HG02938 (cell line): ENCODE data around the gene APBA2.

Experiments used
- ATAC-seq: cut with Tn5 transposase; IDR thresholded peaks from one replicate; pipeline ENCODE4 v1.9.1; 2021; ENCODE audit warnings: mild to moderate bottlenecking, moderate library complexity; ENCODE audit not compliant: unreplicated experiment

Gene APBA2

DNA sequence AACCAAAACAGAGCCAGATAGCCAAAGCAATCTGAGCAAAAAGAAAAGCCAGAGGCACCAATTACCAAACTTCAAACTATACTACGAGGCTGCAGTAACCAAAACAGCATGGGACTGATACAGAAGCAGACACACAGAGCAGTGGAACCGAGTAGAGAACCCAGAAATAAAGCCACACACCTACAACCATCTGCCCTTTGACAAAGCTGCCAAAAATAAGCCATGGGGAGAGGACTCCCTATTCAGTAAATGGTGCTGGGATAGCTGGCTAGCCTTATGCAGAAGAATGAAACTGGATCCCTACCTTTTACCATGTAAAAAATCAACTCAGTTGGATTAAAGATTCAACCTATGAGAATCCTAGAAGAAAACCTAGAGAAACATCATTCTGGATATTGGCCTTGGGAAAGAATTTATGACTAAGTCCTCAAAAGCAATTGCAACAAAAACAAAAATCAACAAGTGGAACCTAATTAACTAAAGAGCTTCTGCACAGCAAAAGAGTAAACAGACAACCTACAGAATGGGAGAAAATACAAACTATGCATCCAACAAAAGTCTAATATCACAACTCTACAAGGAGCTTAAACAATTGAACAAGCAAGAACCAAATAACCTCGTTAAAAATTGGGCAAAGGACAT lies 95.1 kb downstream of the APBA2 start:
- ATAC-seq = no peak

DNA sequence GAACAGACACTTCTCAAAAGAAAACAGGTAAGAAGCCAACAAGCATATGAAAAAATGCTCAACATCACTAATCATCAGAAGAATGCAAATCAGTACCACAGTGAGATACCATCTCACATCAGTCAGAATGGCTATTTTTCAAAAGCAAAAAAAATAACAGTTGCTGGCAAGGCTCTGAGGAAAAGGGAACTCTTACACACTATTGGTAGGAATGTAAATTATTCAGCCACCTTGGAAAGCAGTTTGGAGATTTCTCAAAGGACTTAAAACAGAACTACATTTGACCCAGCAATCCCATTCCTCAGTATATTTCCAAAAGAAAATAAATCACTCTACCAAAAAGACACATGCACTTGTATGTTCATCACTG lies 95.6 kb downstream of the APBA2 start:
- no peak for ATAC-seq

GRCh38 chr15:28981921-28982320 lies 96.1 kb downstream of the APBA2 start:
- ATAC-seq = no peak

DNA sequence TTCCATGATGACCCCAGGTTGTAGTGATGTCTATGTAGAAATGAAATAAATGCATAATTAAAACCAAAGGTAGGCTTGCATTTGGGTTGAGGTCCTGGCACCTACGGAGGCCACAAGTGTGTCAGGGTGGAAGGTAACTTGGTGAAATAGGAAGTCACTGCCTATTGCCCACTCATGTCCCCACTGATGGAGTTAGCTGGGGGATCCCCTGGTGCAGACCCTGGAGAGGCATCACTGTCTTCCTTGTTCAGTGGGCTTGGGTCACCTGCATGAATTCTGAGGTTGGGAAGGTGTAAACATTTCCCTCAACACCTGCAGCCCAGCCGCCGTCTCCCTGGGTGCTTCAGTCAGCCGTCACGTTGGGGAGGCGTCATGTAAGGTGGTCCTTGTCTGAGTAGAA lies 97.1 kb downstream of the APBA2 start:
- ATAC-seq = no peak

- ATAC-seq = no peak
Observed at GRCh38 chr15:28983432-28984311, 97.9 kb downstream of the APBA2 start.

GRCh38 chr15:28984421-28985315 lies 98.9 kb downstream of the APBA2 start:
- ATAC-seq = no peak

GRCh38 chr15:28985316-28985645 lies 99.5 kb downstream of the APBA2 start:
- ATAC-seq = no peak

GRCh38 chr15:28985691-28986090 lies 99.9 kb downstream of the APBA2 start:
- no peak for ATAC-seq

GRCh38 chr15:28986108-28986507 lies 100.3 kb downstream of the APBA2 start:
- ATAC-seq = no peak

DNA sequence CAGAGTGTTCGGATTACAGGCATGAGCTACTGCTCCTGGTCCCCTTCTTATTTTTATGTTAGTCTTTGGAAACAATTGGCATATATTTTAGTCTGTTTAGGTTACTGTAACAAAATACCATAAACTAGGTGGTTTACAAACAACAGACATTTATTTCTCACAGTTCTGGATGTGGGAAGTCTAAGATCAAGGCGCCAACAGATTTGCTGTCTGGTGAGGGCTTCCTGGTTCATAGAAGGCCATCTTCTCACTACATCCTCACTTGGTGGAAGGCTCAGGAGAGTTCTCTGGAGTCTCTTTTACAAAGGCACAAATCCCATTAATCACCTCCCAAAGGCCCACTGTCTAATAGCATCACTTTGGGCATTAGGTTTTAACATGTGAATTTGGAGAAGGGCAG lies 101.0 kb downstream of the APBA2 start:
- ATAC-seq = no peak

DNA sequence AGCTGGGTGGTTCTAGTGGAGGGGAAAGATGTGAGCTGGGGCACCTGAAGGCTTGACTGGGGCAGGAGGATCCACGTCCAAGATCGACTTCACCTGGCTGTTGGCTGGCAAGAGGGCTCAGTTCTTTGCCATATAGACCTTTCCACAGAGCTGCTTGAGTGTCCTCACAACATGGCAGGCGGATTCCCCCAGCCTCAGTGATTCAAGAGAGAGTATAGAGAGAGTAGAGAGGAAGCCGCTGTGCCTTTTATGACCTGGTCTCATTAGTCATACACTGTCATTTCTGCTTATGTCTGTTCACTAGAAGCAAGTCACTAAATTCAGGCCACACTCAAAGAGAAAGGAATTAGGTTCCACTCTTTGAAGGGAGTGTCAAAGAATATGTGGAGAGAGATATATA lies 101.6 kb downstream of the APBA2 start:
- ATAC-seq = no peak

DNA sequence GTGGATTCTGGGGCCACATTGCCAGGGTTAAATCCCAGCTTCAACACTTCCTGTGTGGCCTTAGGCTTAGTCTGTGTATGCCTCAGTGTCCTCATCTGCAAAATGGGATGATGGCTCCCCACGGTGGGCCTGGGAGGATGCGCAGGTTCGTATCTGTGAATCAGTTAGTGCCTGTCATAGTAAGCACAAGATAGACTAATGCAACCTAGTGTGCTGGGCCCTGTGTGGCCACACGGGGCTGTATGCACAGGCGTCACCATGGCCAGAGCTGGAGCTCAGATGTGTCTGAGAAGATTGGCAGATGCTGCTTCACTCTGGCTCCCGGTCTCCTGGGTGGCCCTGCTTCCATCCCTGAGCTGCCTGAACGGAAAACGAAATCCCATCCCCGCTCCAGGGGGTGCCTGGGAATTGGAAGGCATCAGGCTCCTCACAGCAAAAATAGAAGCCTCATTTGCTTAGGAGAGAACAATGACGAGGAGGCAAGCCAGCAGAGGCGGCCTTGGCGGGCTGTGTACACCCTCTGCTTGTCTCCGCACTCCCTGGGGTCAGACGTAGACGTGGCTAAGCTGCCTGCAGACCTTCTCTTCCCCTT lies 103.6 kb downstream of the APBA2 start:
- ATAC-seq = no peak

GRCh38 chr15:28989896-28990295 lies 104.1 kb downstream of the APBA2 start:
- ATAC-seq = no peak

DNA sequence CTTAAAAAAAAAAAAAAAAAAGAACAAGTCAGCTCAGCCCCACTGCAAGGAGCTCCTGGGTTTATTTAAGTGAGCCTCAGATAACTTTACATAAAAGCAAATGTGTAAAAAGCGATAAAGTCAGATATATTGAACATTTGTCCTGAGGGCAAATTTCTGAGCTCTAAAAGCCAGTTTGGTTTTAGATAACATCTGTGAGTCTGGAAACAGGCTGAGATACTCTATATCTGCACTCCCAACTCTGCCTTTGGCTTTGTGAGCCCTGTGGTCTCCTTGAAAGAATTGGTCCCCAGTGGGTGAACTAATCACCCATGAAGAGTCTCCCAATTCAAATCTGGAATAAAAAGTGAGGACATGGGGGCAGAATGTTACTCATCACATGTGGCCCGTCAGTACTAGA lies 104.6 kb downstream of the APBA2 start:
- no peak for ATAC-seq

GRCh38 chr15:28991236-28992171 lies 105.7 kb downstream of the APBA2 start:
- no peak for ATAC-seq

DNA sequence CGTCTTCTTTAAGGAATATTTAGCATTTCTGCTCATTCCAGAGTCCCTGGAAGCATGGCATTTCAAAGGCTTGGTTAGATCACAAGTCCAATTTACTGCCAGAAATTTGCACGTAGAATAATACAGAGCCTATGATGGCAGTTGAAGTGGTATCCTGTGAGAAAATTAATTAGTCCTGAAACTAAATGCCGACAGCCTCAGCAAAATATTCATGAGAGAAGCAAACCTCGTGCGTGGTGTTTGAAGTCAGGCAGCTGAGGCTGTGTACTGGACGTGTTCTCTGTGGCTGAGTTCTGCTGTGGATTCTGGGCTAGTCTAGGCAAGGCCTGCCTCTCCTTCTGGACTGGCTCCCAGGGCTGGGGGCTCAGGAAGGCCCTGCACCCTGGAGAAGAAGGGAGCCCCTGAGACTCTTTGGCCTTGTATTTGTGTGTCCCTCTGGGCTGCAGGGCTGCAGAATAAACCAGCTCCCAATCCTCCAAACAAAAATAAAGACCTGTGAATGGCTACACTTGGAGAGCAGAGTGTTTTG lies 106.6 kb downstream of the APBA2 start:
- ATAC-seq = no peak

DNA sequence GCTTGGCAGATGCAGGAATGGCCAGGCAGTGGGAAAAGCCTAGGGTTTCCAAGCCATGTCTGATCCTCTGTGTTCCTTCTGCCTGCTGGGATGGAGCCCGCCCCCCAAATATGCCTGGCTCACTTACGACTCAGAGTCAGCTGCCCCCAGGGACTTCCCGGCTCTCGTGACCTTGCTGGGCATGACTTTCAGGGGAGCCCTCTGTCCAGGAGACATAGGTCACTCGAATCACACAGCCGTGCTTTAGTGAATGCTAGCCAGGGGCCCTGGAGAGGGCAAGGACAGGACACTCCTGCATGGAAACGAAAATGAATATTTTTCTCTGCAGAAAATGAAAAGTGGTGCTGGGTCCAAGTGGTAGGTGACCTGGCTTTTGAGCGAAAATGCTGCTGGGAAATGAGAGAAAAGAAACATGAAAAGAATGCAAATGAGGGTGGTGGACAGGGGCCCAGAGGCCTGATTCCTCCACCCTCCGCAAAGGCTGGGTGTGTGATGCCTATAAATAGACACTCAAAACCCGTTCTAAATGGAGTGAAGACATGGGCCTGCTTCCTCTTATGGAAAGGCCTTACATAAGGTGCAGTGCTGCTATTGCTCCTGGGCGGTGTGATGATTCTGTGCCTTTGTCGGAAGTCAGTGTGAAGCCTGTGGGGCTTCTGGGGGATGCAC lies 107.4 kb downstream of the APBA2 start:
- no peak for ATAC-seq

- ATAC-seq = no peak
Observed at GRCh38 chr15:28993720-28994053, 107.9 kb downstream of the APBA2 start.

GRCh38 chr15:28994142-28994830 lies 108.5 kb downstream of the APBA2 start:
- no peak for ATAC-seq
